BE2C (cell line): ENCODE results near the gene PRKCH.

ENCODE experiments used
- DNase-seq: peaks from one replicate; pipeline ENCODE4 v3.0.0-alpha.2; 2020
- H3K27me3 ChIP-seq: fragments of 250-450 bp; sonication (Bioruptor Pico); 2 replicates; pipeline ENCODE4 v1.5.1; 2020; ENCODE audit warnings: mild to moderate bottlenecking
- H3K36me3 ChIP-seq: fragments of 250-450 bp; sonication (Bioruptor Pico); 2 replicates; pipeline ENCODE4 v1.5.1; 2020; ENCODE audit warnings: mild to moderate bottlenecking
- H3K4me1 ChIP-seq: fragments of 250-450 bp; sonication (Bioruptor Pico); 2 replicates; pipeline ENCODE4 v1.5.1; 2020
- H3K4me3 ChIP-seq: 2 replicates; pipeline ENCODE4 v1.5.1; 2011; ENCODE audit warnings: low read depth, low read length
- H3K9me3 ChIP-seq: fragments of 250-450 bp; sonication (Bioruptor Pico); 2 replicates; pipeline ENCODE4 v1.5.1; 2020
- CTCF ChIP-seq: IDR thresholded peaks from 2 replicates; pipeline ENCODE4 v1.5.1; 2012; ENCODE audit warnings: mild to moderate bottlenecking, low read depth, low read length

PRKCH gene

GRCh38 chr14:61434311-61434710 lies 112.9 kb downstream of the PRKCH start:
- Histone ChIP-seq H3K4me1 (no peaks in the 10 kb centered on the region), H3K9me3 (no peaks in the 10 kb centered on the region), H3K27me3 (peaks cover 20% of the 10 kb centered on the region), H3K36me3 (no peaks in the 10 kb centered on the region), H3K4me3 (no peak overlapping the region)
- no peak for DNase-seq
- no peak for TF ChIP-seq CTCF

GRCh38 chr14:61435563-61436337 lies 114.4 kb downstream of the PRKCH start:
- no peak for TF ChIP-seq CTCF
- no peak overlapping the region for H3K4me3 ChIP-seq
- peaks cover 31% of the 10 kb centered on the region for H3K27me3 ChIP-seq
- no peaks in the 10 kb centered on the region for H3K36me3 ChIP-seq
- DNase-seq = no peak
- H3K9me3 ChIP-seq = no peaks in the 10 kb centered on the region
- no peaks in the 10 kb centered on the region for H3K4me1 ChIP-seq

GRCh38 chr14:61437381-61437780 lies 116.0 kb downstream of the PRKCH start:
- H3K4me1 ChIP-seq = no peaks in the 10 kb centered on the region

GRCh38 chr14:61438036-61438435 lies 116.7 kb downstream of the PRKCH start:
- no peak for DNase-seq
- Histone ChIP-seq H3K27me3 (peaks cover 29% of the 10 kb centered on the region), H3K36me3 (no peaks in the 10 kb centered on the region), H3K9me3 (no peaks in the 10 kb centered on the region), H3K4me1 (no peaks in the 10 kb centered on the region), H3K4me3 (no peak overlapping the region)
- TF ChIP-seq CTCF = no peak

More at GRCh38 chr14:61437381-61437780, 116.0 kb downstream of the PRKCH start:
- no peak for DNase-seq
- Histone ChIP-seq H3K9me3 (no peaks in the 10 kb centered on the region), H3K36me3 (no peaks in the 10 kb centered on the region), H3K4me3 (no peak overlapping the region), H3K27me3 (peaks cover 31% of the 10 kb centered on the region)
- TF ChIP-seq CTCF = no peak

- Histone ChIP-seq H3K4me3 (no peak overlapping the region), H3K36me3 (no peaks in the 10 kb centered on the region), H3K4me1 (no peaks in the 10 kb centered on the region), H3K9me3 (no peaks in the 10 kb centered on the region), H3K27me3 (peaks cover 27% of the 10 kb centered on the region)
- no peak for DNase-seq
- no peak for TF ChIP-seq CTCF
These were observed 117.1 kb downstream of the PRKCH start for GRCh38 chr14:61438497-61438859.
